EL (cell line): ENCODE measurements around the gene CPSF4.

Experiments
- DNase-seq: peaks from one replicate; pipeline ENCODE4 v3.0.0-alpha.2; 2016

CPSF4 gene

DNA sequence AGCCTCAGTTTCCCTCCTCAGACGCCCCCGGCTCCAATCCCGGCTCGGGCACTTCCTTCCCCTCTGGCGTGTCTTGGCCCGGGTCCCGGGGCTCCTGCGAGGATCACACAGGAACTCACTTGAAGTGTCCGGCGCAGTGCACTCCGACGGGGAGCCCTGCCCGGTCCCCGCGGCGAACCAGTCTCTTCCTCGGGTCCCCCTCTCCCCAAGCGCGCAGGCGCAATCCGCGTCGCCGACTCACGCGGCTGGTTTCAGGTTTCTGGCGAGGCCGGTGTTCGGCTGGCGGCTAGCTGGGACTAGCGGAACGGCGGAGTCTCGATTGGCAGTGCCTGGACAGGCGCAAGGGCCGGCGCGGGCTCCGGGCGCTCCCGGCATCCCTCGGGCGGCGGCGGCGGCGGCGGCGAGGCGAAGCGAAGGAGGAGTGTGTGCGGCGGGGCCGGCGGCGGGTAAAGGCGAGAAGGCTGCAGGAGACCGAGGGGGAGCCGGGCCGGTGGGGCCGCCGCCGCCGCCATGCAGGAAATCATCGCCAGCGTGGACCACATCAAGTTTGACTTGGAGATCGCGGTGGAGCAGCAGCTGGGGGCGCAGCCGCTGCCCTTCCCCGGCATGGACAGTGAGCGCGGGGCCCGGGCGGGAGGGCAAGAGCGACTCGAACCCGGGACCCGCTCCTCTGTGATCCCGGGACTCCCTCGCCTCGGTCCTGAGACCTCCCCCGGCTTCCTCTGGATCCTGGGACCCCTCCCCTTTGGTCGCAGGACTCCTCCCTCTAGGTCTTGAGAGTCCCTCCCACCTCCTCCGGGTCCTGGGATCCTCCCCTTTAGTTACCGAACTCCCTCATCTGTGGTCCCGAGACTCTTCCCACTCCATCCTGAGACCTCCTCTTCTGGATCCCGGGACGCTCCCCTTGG, at the start of gene CPSF4, which contains the start of gene PTCD1:
TSS of gene CPSF4 (plus strand) at position 371 of the 908 bp plus-strand sequence. CDS start at position 511, 140 bp downstream.
TSS of gene PTCD1 (minus strand) at position 226 of the 908 bp plus-strand sequence. CDS start 3,556 bp downstream, outside the sequence.
- peak; percentile 96 for DNase-seq

DNA sequence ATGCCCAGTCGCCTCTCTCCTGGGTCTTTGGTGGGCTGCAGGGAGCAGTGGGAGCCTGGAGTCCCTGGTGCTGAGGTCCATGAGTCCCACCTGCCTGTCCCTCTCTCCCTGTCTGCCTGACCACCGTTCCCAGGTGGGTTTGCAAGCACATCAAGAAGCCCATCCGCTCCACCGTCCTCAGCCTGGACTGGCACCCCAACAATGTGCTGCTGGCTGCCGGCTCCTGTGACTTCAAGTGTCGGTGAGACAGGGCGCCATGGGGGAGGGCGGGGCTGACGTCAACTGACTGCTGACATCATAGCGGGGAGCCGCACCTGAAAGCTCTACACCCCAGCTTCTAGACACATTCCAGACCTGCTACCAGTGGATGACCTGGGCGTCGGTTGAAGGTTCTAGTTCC, 49.0 kb upstream of the CPSF4 start:
- DNase-seq: no peak

DNA sequence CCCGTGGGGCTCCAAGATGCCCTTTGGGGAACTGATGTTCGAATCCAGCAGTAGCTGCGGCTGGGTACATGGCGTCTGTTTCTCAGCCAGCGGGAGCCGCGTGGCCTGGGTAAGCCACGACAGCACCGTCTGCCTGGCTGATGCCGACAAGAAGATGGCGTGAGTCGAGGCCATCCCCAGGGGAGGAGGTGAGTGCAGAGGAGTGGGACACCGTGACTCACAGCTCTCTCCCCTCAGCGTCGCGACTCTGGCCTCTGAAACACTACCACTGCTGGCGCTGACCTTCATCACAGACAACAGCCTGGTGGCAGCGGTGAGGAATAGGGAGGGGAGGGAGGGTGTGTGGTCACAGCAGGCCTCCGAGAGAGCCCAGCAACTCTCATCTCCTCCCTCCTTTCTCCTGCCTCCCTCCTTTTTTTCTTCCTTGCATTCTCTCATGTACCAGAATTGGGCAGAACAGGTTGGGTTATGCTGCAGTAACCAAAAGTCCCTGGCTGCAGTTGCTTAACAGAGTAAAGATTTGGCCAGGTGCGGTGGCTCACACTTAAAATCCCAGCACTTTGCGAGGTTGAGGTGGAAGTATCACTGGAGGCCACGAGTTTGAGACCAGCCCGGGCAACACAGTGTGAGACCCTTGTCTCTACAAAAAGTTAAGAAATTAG, 47.7 kb upstream of the CPSF4 start:
- DNase-seq: no peak

DNA sequence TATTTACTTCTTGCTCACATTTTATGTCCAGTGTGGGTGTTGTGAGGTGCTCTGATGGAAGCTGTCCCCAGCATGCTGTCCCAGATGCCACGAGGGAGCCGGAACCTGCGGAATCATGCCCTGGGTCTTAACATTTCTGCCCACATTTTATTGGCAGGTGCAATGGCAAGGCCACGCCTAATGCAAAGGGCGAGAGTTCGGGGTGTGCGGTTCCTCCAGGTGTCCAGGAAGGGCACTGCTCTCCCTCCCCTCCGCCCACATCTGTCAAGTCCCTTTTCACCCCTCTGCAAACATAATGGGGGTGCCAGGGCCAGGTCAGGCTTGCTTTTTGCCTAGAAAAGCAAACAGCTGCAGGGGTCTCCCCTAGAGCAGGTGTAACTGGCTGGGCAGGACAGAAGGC, 46.7 kb upstream of the CPSF4 start:
- no peak for DNase-seq

DNA sequence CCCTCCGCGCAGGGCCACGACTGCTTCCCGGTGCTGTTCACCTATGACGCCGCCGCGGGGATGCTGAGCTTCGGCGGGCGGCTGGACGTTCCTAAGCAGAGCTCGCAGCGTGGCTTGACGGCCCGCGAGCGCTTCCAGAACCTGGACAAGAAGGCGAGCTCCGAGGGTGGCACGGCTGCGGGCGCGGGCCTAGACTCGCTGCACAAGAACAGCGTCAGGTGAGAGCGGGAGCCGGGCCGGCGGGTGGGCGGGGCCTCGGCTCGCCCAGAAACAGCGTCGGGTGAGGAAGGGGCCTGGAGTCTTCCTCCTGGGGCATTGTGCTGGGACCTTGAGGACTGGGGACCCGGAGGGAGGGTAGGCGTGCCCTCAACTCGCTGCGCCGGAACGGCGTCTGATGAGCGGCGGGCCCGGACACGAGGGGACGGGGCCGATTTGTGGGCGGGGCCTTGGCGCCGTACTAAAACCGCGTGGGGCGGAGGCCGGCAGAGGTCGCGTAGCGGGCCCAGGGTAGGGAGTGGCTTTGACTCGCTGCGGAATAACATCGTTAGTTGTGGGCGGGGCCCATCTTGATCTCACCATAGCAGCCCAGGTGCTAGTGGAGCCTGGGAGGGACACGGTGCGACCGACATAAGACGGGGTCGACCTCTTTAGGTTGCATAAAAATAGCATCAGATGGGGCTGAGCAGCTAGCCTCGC, 45.9 kb upstream of the CPSF4 start:
- no peak for DNase-seq

DNA sequence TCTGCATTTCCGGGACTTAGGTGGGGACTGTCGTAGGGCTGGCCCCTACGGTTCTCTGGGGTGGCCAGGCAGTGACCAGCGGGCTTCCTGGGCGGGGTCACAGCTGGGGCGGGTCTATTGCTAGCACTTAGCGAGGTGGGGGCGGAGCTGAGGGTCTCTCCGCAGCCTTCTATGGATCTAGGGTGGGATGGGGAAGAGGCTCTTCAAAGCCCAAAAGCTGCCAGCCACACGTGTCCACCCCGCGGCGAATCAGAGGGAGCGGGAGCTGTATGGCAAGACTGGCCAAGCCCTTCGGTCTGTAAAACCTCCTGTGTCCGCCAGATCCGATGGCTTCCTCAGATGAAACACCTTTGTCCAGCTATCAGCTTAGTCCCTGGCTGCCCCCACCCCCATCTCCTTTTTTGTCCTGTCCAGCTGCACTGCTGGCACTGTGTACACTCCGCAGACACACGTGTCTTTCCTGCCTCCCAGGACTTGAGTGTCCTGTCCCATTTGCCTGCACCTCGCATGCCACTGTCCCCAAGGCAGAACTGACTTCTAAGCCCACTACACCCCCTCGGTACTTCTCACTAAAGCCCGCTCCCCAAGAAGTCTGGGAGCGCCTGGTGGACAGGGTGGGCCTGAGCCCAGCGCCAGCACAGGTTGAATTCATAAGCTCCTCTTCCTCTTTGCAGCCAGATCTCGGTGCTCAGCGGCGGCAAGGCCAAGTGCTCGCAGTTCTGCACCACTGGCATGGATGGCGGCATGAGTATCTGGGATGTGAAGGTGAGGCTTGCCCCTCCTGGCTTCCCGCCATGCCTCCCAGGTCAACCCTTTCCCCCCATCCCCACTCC, 45.2 kb upstream of the CPSF4 start:
- DNase-seq: no peak

DNA sequence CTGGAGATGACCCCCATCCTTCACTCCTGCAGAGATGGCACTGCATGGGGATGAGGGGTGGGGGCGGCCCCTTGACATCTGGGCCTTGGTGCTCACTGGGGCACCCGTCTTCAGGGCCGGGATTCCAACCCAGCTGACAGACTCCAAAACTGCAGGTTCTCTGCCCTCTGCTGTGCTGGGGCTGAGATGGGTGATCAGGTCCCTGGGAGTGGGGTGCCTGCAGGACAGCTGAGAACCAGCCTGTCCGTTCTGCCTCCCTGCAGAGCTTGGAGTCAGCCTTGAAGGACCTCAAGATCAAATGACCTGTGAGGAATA, 44.6 kb upstream of the CPSF4 start:
- DNase-seq: no peak

DNA sequence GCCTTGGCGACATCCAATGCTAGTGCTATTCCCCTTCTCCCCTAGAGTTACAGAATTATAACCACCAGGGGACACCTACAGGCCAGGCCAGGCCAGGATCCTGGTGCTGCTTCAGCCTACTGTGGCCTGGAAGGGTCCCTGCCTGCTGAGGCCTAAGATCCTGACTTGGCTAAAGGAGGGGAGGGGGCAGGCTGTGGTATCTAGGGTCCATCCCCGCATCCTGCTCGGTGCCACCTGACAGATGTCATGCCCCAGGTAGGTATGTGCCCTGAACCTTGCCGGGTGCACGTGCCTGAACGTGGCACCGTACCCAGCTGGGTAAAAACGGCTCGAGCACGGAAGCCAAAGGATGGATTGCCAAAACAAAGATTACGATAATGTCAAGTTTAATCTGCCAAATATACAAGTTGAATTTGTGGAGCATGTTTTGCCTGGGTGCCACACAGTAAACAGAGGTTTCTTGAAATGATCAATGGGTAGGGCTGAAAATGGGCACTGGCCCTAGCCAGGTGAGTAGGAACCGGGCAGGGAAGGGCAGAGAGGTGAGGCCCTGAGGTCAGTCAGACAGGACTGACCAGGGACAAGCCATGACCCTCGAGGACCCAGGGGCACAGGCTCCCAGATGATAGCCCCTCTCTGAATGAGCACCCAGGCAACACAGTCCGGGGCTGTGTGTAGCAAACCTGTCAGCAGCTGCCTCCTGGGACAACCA, 43.0 kb upstream of the CPSF4 start:
- no peak for DNase-seq

DNA sequence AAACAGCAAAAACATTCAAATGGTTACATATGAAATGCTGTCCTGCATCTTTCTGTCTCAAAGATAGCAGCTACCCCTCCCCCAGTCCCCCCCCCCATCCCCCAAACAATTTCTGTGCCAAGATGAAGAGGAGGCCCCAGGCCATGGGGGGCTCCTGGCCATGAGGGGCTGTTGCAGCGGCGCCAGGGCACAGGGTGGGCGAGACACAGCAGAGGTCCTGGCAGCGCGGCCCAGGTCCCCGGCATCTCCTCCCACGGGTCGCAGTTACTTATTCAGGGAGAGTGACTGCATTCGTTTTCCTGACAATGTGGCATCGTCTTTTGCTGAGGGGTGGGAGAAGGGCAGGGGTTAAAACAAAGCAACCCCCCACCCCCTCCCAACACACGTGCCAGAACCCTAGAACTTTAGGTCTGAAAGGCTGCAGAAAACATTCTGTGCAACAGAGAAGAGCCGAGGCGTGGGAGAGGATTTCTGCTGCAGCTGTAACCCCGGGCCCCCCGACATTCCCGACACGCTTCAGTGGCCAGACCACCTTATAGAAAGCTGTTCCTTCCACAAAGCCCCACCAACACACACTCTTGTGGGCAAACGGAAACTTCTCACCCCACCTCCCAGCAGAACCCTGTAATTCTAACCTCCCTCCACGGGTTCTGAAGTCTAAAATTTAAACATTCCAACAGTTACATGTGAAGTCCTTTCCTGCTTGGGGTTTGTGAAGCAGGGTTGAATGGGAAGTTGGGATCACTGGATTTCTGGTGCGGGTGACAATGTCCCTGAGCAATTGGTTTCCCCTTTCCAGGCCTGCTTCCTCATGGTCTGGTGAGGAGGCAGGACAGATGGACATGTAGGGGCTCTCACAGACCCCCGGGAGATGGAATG, 42.1 kb upstream of the CPSF4 start:
- no peak for DNase-seq

DNA sequence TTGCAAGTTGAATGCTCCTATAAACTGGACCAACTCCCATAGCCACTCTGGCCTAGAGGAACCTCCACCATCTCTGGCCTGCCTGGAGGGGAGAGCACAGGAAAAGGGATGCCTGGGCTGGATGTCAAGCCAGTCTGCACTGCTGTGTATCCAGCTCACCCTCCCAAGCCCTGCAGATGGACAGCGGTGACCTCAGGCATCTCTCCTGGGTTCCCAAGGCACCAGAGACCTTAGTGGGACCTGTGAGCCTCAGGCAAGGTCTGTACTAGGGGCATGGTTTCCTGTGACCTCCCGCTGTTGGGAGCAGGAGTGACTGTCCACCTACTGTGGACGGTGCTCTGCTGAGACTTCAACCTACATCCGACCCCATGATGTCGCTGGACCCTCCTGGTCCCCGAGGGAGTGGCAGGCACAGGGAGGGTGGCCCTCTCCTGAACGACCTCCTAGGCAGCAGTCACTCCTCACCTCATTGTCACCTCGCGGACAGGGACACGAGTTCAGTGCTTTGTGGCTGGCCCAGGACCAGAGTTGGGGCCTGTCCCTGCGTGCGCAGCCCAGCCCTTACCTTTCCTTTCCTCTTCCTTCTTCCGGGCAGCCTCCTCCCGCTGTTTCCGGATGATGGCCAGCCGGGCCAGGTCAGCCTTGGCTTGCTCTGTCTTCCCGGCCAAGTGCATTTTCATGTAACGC, 41.3 kb upstream of the CPSF4 start:
- no peak for DNase-seq

DNA sequence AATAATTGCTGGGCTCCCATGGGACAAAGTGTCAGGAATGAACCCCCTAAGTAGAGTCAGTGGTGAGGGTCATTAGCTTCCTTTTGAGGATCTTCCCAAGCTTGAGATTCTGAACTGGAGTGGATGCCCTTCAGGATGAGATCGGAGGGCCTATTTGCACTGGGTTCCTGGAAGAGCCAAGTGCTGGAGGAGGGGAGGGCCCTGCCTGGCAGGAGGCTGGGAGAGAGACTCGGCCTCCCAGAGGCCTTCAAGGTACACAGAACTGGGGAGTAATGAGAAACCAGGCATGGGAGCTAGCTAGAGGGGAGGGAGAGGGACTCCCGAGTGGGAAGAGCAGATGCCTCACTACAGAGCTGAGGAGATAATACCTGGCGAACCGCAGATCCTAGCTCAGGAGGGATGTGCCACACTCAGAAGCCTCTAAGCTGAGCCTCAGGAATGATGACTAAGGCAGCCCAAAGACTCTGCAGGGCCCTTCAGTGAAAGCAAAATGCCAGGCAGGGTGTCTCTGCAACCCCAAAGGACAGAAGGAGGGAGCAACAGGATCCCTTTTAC, 39.8 kb upstream of the CPSF4 start:
- no peak for DNase-seq

DNA sequence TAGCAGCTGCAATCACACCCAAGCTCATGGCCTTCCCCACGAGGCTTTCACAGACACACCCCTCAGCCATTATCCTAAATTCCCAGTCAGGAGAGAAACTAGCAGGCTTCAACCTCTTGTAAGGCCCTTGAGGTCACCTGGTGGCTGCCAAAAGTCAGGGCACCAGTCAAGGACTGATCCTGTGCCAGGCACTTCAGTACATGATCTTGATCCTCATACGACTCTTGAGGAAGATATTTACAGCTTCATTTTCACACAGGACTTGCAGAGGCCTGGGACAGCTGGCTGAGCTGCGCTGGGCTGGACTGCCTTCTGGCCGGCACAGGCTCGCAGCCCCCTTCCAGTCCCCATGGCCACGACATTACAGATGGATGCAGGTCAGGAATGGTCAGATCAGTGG, 39.1 kb upstream of the CPSF4 start:
- no peak for DNase-seq

DNA sequence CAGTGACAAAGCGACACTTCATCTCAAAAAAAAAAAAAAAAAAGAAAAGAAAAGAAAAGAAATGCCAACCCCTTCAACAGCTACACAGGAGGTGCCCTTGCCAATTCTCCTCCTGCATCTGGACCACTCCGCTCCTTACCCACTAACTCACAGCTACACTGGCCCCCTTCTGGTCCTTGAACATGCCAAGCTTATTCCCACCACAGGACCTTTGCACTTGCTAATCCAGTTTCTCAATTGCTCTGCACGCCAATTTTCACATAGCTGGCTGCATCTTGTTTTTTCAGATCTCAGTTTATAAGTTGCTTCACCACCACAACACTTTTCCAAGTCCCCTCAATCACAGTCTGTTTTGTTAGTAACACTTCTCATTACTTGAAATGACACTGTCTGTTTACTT, 35.9 kb upstream of the CPSF4 start:
- no peak for DNase-seq

DNA sequence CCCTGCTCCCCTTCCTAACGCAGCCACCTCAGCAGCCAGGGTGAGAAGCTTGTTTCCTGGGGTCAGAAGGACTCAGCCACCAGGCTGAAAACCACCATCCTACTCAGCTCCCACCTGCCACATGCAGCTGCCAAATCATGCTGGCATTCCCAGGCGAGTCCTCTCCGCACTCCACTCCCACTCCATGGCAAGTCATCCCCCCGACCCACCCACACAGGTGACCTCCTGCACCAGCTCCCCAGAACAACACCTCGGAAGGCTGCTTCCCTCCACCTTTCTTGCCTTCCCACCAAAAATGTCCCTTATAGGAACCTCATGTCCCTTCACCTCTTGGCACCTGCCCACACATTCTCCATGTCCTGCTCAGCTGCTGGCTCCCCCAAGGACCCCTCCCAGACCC, 35.0 kb upstream of the CPSF4 start:
- DNase-seq: no peak

DNA sequence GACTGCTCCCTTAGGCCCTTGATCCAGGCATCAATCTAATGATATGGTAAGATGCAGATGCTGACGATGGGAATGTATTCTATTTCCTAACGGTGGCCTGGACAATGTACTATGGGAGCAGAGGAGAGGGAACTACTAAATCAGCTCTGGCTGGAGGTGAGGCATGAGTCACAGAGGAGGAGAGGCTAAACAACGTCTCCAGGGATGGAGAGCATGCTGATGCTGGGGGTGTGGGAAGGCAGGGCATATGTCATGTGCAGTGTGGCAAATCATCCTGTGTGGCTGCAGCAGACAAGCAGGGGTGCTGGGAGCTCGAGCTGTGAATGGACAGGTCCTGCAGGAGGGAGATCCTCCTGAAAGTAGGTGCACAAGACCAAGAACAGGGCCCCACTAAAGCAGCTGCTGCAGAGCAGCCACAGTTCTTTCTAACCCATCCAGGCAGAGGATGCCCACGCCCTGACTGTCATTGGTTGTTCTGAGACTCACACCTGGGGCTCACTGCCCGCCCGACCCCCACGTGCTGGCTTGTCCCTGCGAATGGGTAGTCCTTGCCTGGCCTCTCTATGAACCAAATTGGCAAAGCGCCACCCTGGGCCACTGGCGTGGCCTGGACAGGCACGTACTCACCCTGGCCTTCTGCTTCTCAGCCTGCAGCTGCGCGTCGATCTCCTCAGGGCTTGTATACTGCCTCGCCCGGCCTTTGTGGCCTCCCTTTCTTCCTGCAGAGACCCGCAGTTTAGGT, 34.3 kb upstream of the CPSF4 start:
- DNase-seq: no peak

DNA sequence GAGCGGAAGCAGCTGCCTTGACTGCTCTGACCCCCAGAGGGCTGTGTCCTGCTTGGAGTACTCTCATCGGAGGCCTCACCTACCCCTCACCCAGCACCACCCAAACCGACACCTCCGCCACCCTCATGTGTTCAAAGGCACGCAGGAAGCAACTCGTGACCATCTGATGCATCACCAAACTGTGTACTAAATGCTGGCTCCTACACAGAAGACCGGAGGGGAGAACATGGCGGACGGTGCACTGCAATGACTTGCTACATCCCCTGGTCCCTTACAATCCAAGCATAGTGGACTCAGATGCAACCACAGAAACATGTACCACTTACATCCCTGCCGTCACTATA, 33.8 kb upstream of the CPSF4 start:
- DNase-seq: no peak

DNA sequence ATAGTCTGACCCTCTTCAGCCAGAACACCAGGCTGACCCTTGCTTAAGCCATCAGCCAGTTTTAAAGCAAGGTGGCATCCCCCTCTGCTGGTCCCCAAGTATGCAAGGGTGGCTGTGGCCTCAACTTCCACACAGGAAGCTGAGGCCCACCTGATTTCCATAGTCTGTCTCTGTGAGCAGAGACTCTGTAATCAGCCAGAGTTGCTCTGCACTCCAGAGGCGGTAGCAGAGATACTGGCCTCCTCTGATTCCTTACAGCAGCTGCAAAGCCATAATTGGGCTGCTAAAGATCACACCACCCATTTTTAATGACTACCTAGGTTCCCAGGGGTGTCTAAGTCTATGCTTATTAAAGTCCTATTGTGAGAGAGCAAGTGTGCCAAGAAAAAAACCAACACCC, 32.2 kb upstream of the CPSF4 start:
- DNase-seq: no peak

DNA sequence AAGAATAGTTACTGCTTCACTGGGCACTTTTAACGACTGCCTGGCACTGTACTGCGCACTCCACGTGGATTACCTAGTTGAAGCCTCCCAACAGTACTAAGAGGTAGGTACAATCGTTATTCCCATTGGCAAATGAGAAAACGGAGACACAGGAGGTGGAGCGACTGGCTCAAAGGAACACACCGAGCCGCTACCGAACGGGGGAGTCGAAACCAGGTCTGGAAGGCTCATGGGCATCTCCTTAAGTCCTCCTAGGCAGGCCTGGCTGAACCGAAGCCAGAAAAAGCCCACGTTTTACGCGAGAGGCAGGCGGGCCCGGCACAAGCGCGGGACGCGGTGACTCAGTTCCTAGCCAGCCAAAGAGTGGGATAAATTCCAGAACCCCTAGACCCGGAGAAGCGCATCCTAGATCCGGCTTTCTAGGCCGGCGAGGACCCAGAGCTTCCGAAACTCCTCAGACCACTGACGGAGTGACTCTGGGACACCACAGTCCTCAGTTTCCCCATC, 30.8 kb upstream of the CPSF4 start:
- DNase-seq: peak; percentile 81
